Suprapubic skin (tissue), 3 donors: ENCODE results near the gene AHCYL1.

Experiments used
- CTCF ChIP-seq, 2 donors: fragments of 200-600 bp in 1 of 2; fragments of 450-650 bp in 1 of 2; sonication (generic) in 1 of 2; IDR thresholded peaks; one replicate each; pipeline ENCODE4 v1.5.1; 2016 to 2019; ENCODE audit warnings: antibody characterized with exemption in 2 of 2, mild to moderate bottlenecking in 1 of 2, moderate library complexity in 1 of 2
- POLR2AphosphoS5 ChIP-seq, 3 donors: sonication (generic); formaldehyde crosslinking; IDR thresholded peaks; one replicate each; pipeline ENCODE4 v1.6.1; 2017; ENCODE audit warnings: antibody characterized with exemption in 3 of 3

GRCh38 chr1:110048923-110049601 lies 64.5 kb downstream of the AHCYL1 start:
- TF ChIP-seq POLR2AphosphoS5 (IDR thresholded peaks at IDR 0.05), result no peak
- TF ChIP-seq CTCF (IDR thresholded peaks at IDR 0.05), result no peak
